Hepatocyte (in vitro differentiated cells): ENCODE measurements around the gene CMKLR1.

Source experiments
- EZH2 ChIP-seq: fragments of 200-600 bp; sonication (generic); IDR thresholded peaks from 2 replicates; pipeline ENCODE4 v1.6.1; 2016; ENCODE audit warnings: antibody characterized with exemption, mild to moderate bottlenecking, borderline replicate concordance
- TF ChIP-seq, protein P1 (sequence below): fragments of 200-600 bp; sonication (generic); IDR thresholded peaks from 2 replicates; pipeline ENCODE4 v1.5.1; 2016; ENCODE audit warnings: antibody characterized with exemption, mild to moderate bottlenecking; ENCODE audit not compliant: poor library complexity

DNA sequence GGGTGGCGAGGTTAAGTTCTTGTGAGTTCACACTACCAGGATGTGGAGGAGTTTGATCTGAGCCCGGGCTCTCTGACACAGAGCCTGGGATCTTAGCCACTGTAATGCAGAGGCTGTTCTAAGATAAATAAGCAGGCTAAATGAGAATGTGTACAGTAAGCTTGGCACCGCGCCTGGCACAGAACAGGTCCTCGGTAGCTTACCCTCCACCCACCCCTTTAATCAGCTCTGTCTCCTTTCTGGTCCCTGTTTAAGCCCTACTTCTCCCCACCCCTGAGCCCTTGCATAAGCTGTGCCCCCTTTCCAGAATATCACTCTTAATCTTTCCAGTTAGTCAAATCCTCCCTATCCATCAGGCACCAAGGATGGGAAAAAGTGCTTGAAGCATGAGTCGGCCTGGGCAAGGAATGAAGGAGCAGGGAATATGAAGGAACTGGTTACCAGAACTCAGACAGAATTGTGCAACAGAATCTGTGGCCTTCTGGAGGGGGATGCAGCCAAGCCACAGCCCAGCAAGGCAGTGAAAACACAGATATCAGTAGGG, 32.8 kb upstream of the CMKLR1 start:
- TF ChIP-seq, protein P1, sequence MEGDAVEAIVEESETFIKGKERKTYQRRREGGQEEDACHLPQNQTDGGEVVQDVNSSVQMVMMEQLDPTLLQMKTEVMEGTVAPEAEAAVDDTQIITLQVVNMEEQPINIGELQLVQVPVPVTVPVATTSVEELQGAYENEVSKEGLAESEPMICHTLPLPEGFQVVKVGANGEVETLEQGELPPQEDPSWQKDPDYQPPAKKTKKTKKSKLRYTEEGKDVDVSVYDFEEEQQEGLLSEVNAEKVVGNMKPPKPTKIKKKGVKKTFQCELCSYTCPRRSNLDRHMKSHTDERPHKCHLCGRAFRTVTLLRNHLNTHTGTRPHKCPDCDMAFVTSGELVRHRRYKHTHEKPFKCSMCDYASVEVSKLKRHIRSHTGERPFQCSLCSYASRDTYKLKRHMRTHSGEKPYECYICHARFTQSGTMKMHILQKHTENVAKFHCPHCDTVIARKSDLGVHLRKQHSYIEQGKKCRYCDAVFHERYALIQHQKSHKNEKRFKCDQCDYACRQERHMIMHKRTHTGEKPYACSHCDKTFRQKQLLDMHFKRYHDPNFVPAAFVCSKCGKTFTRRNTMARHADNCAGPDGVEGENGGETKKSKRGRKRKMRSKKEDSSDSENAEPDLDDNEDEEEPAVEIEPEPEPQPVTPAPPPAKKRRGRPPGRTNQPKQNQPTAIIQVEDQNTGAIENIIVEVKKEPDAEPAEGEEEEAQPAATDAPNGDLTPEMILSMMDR: no peak
- no peak for TF ChIP-seq EZH2
